ENCODE results near the gene DNAJC15.
"Not testable (repeated sequence)": the region's sequence is repeated elsewhere in the genome, so short reads cannot be mapped to it uniquely, and the experiment has no call there.

Gene DNAJC15

GRCh38 chr13:43041369-43041921, 18.1 kb downstream of the DNAJC15 start:
- Histone ChIP-seq H3K4me3 (ENCODE audit: low read length) (no peak overlapping the region), H3K36me3 (ENCODE audit: insufficient read depth, low read length) (no peaks in the 10 kb centered on the region), H3K4me1 (ENCODE audit: insufficient read depth, low read length) (peaks cover 3% of the 10 kb centered on the region), H2AFZ (ENCODE audit: low read depth, low read length) (no peak overlapping the region), H3K9me3 (ENCODE audit: low read length) (no peaks in the 10 kb centered on the region), H3K27me3 (ENCODE audit: insufficient read depth, low read length) (no peaks in the 10 kb centered on the region)

GRCh38 chr13:43042410-43042921, 19.1 kb downstream of the DNAJC15 start:
- H3K4me1 ChIP-seq (ENCODE audit: insufficient read depth, low read length), result peaks cover 3% of the 10 kb centered on the region
- H3K27me3 ChIP-seq (ENCODE audit: insufficient read depth, low read length), result no peaks in the 10 kb centered on the region
- no peaks in the 10 kb centered on the region for H3K36me3 ChIP-seq (ENCODE audit: insufficient read depth, low read length)
- H2AFZ ChIP-seq (ENCODE audit: low read depth, low read length), result no peak overlapping the region
- H3K4me3 ChIP-seq (ENCODE audit: low read length), result no peak overlapping the region
- no peaks in the 10 kb centered on the region for H3K9me3 ChIP-seq (ENCODE audit: low read length)

GRCh38 chr13:43044720-43045301, 21.4 kb downstream of the DNAJC15 start:
- H3K9me3 ChIP-seq (ENCODE audit: low read length), result no peaks in the 10 kb centered on the region
- no peaks in the 10 kb centered on the region for H3K36me3 ChIP-seq (ENCODE audit: insufficient read depth, low read length)
- H3K4me3 ChIP-seq (ENCODE audit: low read length), result no peak overlapping the region
- no peak overlapping the region for H2AFZ ChIP-seq (ENCODE audit: low read depth, low read length)
- H3K27me3 ChIP-seq (ENCODE audit: insufficient read depth, low read length), result no peaks in the 10 kb centered on the region
- peaks cover 3% of the 10 kb centered on the region for H3K4me1 ChIP-seq (ENCODE audit: insufficient read depth, low read length)

- not testable (repeated sequence) for H3K27me3 ChIP-seq (ENCODE audit: insufficient read depth, low read length); H3K4me1 ChIP-seq (ENCODE audit: insufficient read depth, low read length); H3K4me3 ChIP-seq (ENCODE audit: low read length); H3K9me3 ChIP-seq (ENCODE audit: low read length); H3K36me3 ChIP-seq (ENCODE audit: insufficient read depth, low read length); H2AFZ ChIP-seq (ENCODE audit: low read depth, low read length)
Observed at GRCh38 chr13:43045302-43045773, 22.0 kb downstream of the DNAJC15 start.

GRCh38 chr13:43046259-43046658, 22.9 kb downstream of the DNAJC15 start:
- no peak overlapping the region for H3K4me3 ChIP-seq (ENCODE audit: low read length)
- H3K36me3 ChIP-seq (ENCODE audit: insufficient read depth, low read length), result no peaks in the 10 kb centered on the region
- H3K4me1 ChIP-seq (ENCODE audit: insufficient read depth, low read length), result peaks cover 3% of the 10 kb centered on the region
- no peaks in the 10 kb centered on the region for H3K9me3 ChIP-seq (ENCODE audit: low read length)
- no peak overlapping the region for H2AFZ ChIP-seq (ENCODE audit: low read depth, low read length)
- H3K27me3 ChIP-seq (ENCODE audit: insufficient read depth, low read length), result no peaks in the 10 kb centered on the region

- Histone ChIP-seq H3K4me1 (ENCODE audit: insufficient read depth, low read length) (peaks cover 6% of the 10 kb centered on the region), H3K27me3 (ENCODE audit: insufficient read depth, low read length) (no peaks in the 10 kb centered on the region), H3K4me3 (ENCODE audit: low read length) (peak overlapping the region; percentile 36), H3K36me3 (ENCODE audit: insufficient read depth, low read length) (no peaks in the 10 kb centered on the region), H3K9me3 (ENCODE audit: low read length) (no peaks in the 10 kb centered on the region), H2AFZ (ENCODE audit: low read depth, low read length) (peak overlapping the region; percentile 87)
Observed at GRCh38 chr13:43054803-43055802, 31.7 kb downstream of the DNAJC15 start.

GRCh38 chr13:43057653-43058317, 34.4 kb downstream of the DNAJC15 start:
- Histone ChIP-seq H3K9me3 (ENCODE audit: low read length) (no peaks in the 10 kb centered on the region), H3K4me1 (ENCODE audit: insufficient read depth, low read length) (peaks cover 10% of the 10 kb centered on the region), H3K36me3 (ENCODE audit: insufficient read depth, low read length) (no peaks in the 10 kb centered on the region), H2AFZ (ENCODE audit: low read depth, low read length) (no peak overlapping the region), H3K4me3 (ENCODE audit: low read length) (no peak overlapping the region), H3K27me3 (ENCODE audit: insufficient read depth, low read length) (no peaks in the 10 kb centered on the region)

- H3K27me3 ChIP-seq (ENCODE audit: insufficient read depth, low read length), result no peaks in the 10 kb centered on the region
- H3K9me3 ChIP-seq (ENCODE audit: low read length), result no peaks in the 10 kb centered on the region
- H3K4me3 ChIP-seq (ENCODE audit: low read length), result no peak overlapping the region
- no peak overlapping the region for H2AFZ ChIP-seq (ENCODE audit: low read depth, low read length)
- no peaks in the 10 kb centered on the region for H3K36me3 ChIP-seq (ENCODE audit: insufficient read depth, low read length)
- peaks cover 10% of the 10 kb centered on the region for H3K4me1 ChIP-seq (ENCODE audit: insufficient read depth, low read length)
Observed at GRCh38 chr13:43058318-43058674, 34.9 kb downstream of the DNAJC15 start.

GRCh38 chr13:43058831-43059230, 35.4 kb downstream of the DNAJC15 start:
- Histone ChIP-seq H3K4me1 (ENCODE audit: insufficient read depth, low read length) (peaks cover 10% of the 10 kb centered on the region), H2AFZ (ENCODE audit: low read depth, low read length) (no peak overlapping the region), H3K9me3 (ENCODE audit: low read length) (no peaks in the 10 kb centered on the region), H3K27me3 (ENCODE audit: insufficient read depth, low read length) (no peaks in the 10 kb centered on the region), H3K36me3 (ENCODE audit: insufficient read depth, low read length) (no peaks in the 10 kb centered on the region), H3K4me3 (ENCODE audit: low read length) (no peak overlapping the region)

GRCh38 chr13:43059779-43060178, 36.4 kb downstream of the DNAJC15 start:
- H3K9me3 ChIP-seq (ENCODE audit: low read length); H3K36me3 ChIP-seq (ENCODE audit: insufficient read depth, low read length); H3K27me3 ChIP-seq (ENCODE audit: insufficient read depth, low read length); H3K4me1 ChIP-seq (ENCODE audit: insufficient read depth, low read length); H2AFZ ChIP-seq (ENCODE audit: low read depth, low read length); H3K4me3 ChIP-seq (ENCODE audit: low read length): not testable (repeated sequence)

- not testable (repeated sequence) for H3K9me3 ChIP-seq (ENCODE audit: low read length); H2AFZ ChIP-seq (ENCODE audit: low read depth, low read length); H3K27me3 ChIP-seq (ENCODE audit: insufficient read depth, low read length); H3K36me3 ChIP-seq (ENCODE audit: insufficient read depth, low read length); H3K4me1 ChIP-seq (ENCODE audit: insufficient read depth, low read length); H3K4me3 ChIP-seq (ENCODE audit: low read length)
Observed at GRCh38 chr13:43060806-43061205, 37.4 kb downstream of the DNAJC15 start.

- Histone ChIP-seq H3K4me3 (ENCODE audit: low read length) (no peak overlapping the region), H3K36me3 (ENCODE audit: insufficient read depth, low read length) (no peaks in the 10 kb centered on the region), H3K27me3 (ENCODE audit: insufficient read depth, low read length) (no peaks in the 10 kb centered on the region), H3K4me1 (ENCODE audit: insufficient read depth, low read length) (peaks cover 4% of the 10 kb centered on the region), H3K9me3 (ENCODE audit: low read length) (no peaks in the 10 kb centered on the region), H2AFZ (ENCODE audit: low read depth, low read length) (no peak overlapping the region)
Observed at GRCh38 chr13:43061496-43062280, 38.3 kb downstream of the DNAJC15 start.

Measured in neuron (in vitro differentiated cells).